DLD1 (cell line): Measurements from ENCODE around the gene ZNF728.
"Not testable (repeated sequence)": the region's sequence is repeated elsewhere in the genome, so short reads cannot be mapped to it uniquely, and the experiment has no call there.

Experiments
- in situ Hi-C: cut with HindIII; loops from 2 replicates; pipeline ENCODE4 v1.10.0; 2017; ENCODE audit warnings: low sequenced_read_pairs

The ZNF728 gene

GRCh38 chr19:23002690-23003422, at the start of gene ZNF728:
TSS of gene ZNF728 (minus strand) at chr19:23003176. CDS start at chr19:23003030, 146 bp downstream.
- in situ Hi-C loops, result no loop called here

DNA sequence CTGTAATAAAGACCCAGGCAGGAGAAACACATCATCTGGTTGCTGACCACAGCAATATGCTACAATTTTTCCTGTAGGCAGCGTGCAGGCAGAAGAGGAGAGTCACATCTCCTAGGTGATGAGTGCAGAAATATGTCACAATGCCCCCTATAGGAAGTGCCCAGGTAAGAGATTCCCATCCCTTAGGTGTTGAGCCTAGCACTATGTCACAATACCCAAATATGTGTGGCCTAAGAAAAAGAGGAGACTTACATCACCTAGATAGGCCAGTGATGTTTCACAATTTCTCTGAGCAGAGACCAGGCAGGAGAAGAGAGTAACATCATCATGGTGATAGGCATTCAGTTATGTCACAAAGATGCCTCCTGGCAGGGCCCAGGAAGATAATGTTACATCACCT, 49.4 kb upstream of the ZNF728 start:
- in situ Hi-C loops, result no loop called here

DNA sequence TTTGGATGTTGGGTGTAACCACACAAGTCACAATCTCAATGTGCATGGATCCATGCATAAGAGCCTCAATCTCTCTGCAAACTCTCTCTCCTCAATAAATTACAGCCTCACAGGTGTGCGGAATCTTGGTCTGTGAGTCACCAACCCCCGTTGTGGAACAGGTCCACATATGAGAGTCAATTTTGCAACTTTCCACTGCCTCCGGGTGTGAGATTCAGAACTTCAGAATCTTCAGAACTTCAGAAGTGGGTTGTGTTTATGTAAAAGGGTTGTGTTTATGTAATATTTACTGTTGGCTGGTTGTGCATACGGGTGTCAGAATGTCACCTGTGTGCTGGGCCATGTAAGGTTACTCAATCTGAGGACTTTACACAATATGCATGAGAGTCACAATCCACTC, 46.3 kb upstream of the ZNF728 start:
- in situ Hi-C loops, result no loop called here

- in situ Hi-C loops, result no loop called here
Measured at GRCh38 chr19:23046743-23047142, 43.8 kb upstream of the ZNF728 start.

DNA sequence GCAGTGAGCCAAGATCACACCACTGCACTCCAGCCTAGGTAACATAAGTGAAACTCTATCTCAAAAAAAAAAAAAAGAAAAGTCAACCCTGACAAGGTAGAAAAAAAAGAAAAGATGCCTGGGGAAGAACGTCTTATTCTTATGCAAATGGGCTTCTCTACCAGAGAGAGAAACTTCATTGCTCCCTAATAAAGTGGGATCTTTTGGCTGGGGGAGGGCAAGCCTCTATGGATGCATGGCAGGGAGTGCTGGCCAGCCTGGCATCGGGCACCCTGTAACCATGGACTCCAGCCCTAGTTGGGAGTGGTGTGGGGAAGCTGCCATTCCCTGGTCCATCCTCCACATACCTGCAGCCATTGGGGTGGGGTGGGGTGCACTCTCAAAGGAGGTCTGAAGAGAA, 30.7 kb upstream of the ZNF728 start:
- in situ Hi-C loops, result no loop called here

GRCh38 chr19:23015660-23016059, 12.7 kb upstream of the ZNF728 start:
- in situ Hi-C loops, result no loop called here

DNA sequence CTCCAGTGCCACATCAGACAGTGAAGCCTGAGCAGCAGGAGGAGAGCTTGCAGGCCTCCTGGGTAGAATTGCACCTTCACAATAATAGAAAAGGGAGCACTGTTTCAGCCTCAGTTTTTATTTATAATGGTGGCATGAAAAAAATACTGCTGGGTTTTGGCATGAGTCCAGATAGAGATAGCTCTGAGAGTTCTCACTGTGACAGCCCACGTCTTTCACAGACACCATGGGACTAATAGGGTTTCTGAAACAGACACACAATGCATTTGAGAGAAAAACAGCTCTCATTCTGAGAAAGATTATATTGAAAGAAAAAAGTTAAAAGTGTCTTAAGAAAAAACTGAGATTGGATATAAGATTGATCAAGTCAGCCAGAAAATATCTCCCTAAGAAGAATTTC, 8.0 kb downstream of the ZNF728 start:
- in situ Hi-C loops, result not testable (repeated sequence)

DNA sequence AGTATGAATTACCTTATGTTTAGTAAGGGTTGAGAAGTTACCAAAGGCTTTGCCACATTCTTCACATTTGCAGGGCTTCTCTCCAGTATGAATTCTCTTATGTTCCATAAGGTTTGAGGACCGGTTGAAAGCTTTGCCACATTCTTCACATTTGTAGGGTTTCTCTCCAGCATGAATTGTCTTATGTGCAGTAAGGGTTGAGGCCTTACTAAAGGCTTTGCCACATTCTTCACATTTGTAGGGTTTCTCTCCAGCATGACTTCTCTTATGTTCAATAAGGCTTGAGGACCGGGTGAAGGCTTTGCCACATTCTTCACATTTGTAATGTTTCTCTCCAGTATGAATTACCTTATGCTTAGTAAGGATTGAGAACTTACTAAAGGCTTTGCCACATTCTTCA, 26.7 kb downstream of the ZNF728 start:
- in situ Hi-C loops, result no loop called here

- in situ Hi-C loops, result not testable (repeated sequence)
Measured at GRCh38 chr19:22975546-22976136, 27.3 kb downstream of the ZNF728 start.

DNA sequence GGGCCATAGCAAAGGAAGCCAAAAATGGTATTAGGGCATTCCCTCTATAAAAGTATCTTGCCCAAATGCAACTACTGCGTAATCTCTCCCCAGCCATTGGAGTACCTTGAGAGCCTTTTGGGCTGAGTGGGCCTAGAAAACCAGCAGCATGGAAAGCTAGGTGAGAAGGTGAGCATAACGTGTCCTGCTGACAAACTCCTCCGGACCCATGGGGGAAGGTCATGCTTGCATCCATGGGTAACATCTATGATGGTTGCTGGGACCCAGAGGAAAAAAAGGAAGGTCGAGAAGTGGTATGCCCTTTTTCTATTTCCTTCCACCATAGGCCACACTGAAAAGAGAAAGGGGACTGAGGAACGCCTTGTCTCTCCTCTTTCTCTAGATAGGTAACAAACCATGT, 57.4 kb downstream of the ZNF728 start:
- in situ Hi-C loops, result no loop called here

GRCh38 chr19:22935151-22935550, 67.8 kb downstream of the ZNF728 start:
- in situ Hi-C loops, result no loop called here

GRCh38 chr19:22927576-22927975, 75.4 kb downstream of the ZNF728 start:
- in situ Hi-C loops, result not testable (repeated sequence)

- in situ Hi-C loops, result not testable (repeated sequence)
Measured at GRCh38 chr19:22925181-22925580, 77.8 kb downstream of the ZNF728 start.
